HG03520 (cell line): ENCODE results near the gene STXBP1.

Experiments used
- ATAC-seq: cut with Tn5 transposase; IDR thresholded peaks from one replicate; pipeline ENCODE4 v1.9.1; 2021; ENCODE audit warnings: mild to moderate bottlenecking, moderate library complexity; ENCODE audit not compliant: unreplicated experiment

STXBP1 gene

DNA sequence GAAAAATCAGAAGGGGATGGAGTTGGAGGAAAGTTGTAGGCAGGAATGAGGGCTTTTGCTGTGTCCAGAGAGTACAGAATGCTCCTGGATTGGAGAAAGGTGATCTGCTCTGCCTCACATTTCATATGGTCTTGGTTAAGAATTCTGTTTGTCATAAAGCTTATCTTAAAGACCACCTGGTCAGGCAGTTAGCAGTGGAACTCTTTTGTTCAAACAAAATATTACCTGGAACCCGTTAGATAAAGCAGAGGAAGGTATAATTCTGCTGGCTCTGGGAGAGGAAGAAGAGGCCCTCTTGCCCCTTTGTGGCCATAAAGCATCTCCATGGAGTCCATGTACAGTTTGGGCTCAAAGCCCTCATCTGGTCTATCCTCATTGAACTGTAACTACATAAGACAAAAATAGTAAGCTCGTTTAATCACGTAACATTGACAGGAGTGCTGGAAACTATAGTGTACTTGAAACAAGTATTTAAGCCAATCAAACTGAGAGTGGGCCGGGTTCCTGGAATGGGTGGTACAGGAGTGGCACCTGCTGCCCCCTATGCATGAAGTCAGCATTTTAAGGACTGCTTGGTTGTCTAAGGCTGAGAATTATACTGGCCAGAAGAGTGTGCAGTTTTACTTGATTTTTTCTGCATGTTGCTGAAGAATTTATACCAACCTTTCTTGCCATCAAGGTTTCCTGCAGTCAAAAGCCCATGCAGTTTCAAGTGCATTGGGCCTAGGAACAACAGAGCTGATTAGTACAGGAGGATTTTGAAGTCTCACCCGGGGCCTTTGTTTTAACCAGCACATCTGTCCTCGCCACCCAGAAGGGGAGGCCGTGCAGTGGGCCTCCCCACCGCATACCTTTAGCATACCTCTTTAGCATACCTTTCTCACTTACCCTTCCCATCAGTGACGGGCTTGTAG lies 39.9 kb downstream of the STXBP1 start:
- ATAC-seq, result no peak

DNA sequence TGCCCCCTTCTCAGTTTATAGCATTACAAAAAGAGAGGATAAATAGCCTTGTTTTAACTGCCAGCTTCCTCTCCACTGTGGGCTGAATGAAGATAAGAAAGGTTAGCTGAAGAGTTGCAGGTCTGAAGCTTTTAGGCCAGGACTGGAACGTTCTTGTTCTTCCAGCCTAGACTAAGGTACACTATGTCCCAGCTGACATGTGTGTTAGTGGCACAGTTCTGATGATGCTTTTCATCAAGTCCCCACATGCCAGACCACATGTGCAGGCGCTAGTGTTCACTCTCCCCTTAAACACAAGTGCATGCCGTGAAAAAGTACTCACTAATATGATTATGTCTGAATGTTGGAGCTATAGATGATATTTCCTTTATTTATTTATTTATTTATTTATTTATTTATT lies 40.7 kb downstream of the STXBP1 start:
- no peak for ATAC-seq

DNA sequence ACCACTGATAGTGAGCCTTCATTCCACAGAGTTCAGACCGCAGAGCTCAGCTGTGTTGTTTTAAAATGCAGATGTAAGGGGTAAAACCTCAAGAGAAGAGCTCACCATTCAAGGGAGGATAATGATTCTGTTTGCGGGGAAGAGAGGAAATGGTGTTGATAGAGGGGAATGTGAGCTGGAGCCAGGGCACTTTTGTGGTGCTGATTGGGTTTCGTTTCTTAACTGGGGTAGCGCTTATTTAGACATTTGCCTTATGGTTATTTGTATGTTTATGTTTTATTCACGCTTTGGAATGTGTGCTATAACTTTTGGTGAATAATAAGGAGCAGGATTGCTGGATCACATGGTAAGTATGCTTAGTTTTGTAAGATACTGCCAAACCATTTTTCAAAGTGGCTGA lies 42.5 kb downstream of the STXBP1 start:
- no peak for ATAC-seq

DNA sequence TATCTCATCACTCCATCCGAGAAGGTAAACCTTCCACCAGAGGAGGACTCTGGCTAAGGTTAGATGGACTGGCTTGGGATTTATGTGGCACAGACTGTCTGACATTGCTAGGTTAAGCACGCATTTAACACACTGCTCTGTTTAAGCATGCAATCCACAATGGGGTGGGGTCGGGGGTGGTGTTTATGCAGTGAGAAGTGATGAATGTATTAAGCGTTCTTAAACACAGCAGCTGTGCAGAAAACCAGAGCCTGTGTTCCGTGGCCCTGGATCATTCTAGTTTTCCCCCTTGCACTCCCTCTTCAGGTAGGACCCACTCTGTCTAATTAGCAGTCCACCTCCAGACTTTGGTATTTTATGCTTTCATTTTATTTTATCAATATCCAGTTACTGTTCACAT lies 46.4 kb downstream of the STXBP1 start:
- no peak for ATAC-seq

DNA sequence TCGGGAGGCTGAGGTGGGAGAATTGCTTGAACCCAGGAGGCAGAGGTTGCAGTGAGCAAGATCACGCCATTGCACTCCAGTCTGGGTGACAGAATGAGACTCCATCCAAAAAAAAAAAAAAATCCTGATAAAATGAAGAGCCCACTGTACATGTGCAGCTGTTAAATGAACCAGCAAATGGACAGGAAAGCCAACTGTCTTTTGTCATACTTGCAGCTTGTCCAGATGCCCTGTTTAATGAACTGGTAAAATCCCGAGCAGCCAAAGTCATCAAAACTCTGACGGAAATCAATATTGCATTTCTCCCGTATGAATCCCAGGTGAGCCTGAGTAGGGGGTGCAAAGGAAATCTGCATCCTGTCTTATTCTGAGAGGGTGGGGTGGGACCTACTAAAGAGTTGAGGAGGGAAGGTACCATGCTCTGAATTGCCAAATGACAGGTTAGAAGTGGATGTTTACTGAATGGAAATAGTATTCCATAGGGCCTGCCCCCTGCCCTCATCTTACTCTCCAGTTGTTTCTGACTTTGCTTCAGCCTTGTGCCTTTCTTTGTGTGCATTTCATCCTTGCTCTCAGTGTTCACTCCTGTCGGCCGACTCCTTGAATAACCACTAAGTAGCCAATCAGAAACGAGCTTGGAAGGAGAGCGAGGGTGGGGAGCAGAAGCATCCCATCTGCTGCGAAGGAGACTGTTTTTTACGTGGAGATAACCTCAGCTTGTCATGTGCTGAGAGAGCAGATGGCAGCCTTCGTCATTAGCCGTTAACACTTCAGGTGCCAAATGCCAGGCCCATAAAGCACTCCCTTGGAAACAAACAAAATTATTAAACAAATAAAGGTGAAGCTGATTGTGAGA lies 49.0 kb downstream of the STXBP1 start:
- ATAC-seq, result no peak

DNA sequence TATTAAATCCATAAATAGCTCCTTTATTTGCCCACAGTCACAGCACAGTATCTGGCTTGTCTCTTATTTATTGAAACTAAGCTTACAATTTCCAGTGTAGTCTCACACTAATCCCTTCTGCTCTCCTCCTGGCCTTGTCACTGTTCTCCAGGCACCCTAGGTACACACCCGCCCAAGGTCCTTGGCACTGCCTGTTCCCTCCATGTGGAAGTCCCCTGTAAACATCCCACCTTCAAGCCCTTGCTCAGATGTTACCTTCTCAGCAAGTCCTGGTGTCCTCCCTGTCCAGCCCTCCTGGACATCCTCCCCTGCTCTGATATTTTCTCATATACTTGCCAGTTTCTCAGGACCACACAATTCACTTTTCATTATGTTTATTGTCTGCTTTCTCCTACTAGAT lies 50.5 kb downstream of the STXBP1 start:
- no peak for ATAC-seq

DNA sequence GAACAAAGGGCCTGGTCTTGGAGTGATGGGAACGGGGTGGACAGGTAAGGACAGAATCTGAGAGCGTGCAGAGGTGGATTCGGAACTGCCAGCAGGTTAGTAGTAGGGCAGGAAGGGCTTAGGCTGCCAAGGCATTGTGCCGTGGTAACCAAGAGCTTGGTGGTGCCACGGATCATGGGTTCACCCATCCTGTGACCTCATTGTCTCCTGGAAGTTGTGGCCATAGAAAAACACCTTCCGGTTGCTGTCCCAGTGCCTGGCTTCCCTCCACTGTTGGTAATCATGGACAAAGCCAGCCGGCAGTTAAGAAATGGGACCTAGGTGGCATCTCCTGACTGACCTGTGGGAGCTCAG lies 52.2 kb downstream of the STXBP1 start:
- ATAC-seq, result no peak

DNA sequence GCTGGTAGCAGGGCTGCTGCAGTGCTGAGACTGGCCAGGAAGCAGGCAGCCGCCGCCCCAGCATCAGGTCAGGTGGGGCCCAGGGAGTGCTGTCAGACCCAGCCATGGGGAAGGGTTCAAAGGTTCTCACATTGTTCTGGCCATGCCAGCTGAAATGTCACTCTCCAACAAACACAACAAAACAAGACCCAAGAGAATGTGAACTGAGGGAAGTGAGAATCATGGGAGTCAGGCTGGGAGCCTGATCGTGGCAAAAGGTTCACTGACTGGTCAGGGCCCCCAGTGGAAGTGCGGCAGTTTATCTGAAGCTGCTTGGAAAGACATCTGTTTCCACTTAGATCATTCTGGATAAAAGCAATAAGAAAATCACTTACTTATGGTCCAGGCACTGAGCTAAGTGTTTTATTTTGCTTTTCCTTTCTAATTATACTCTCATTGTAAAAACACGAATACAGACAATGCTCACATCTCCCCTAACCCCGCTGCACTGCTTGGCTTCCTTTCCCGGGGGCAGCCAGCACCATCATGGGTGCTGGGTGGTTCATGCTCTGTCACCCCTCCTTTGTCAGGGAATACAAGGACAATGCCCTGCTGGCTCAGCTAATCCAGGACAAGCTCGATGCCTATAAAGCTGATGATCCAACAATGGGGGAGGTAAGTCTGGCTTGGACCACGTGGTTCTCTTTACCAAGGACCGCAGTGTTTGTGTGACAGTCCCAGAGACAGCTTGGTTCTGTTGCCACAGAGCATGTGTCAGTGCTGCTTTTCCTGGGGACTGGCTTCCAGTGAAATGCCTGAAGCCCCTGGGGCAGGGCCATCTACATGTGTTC lies 52.8 kb downstream of the STXBP1 start:
- ATAC-seq, result no peak

DNA sequence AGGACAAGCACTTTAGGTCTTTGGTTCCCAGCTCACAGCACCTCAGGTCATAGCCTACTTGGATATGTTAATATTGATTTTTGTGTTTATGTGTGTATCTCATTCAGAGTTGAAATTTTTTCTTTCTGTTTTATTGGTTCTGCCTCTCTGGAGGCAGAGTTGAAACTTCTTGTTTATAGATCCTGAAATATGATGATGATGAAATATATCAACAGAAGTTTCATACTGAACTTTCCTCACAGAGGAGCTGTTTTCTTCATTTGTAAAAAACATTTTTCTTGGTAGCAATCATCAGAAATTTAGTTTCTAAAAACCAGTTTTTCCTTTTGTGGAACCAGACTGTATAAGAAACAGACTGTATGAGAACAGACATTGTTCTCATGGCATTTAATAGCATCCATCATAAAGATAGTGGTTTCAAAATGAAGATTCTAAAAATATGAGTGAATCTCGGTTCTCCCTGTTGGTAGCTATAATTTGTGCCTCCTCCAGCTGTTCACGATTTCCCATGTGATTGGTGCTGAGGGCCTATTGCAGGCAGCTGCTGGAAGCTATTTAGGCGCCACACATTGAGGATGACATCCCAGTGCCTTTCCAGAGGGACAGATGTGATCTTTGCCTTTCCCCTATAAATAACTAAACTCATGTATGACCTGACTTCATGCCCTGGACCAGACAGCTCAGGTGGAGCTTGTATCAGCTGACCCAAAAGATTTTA lies 55.2 kb downstream of the STXBP1 start:
- no peak for ATAC-seq

DNA sequence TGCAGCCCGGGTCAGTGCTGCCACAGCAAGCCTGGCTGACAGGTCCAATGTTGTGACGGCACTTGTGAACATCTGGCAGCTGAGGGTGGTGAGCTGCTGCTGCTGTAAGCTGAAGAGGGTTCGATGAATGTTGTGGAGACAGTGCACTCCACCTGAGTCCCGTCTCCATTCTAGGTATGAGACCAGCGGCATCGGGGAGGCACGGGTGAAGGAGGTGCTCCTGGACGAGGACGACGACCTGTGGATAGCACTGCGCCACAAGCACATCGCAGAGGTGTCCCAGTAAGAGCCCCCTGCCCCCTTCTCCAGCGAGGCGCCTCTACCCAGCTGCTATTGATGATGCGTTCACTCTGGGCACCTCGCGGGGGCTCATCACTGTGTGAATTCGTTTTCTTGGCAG lies 55.8 kb downstream of the STXBP1 start:
- ATAC-seq, result no peak

DNA sequence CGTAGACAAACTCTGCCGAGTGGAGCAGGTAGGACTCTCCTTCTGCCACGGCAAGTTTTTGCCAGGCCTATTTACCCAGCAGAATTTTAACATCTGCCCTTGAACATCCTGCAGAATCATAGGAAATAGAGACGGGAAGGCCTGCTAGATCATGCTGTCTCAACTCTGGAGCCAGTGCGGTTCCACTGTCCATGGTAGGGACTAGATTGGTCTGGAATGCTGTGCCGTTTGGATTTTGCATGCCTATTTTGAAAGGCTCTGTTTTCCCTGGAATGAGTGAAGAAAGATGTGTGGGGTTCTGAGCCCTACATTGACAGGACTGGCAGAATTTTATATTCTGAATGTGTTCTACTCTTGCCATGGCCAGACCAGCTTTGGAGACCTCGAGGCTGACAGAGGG lies 61.2 kb downstream of the STXBP1 start:
- no peak for ATAC-seq

DNA sequence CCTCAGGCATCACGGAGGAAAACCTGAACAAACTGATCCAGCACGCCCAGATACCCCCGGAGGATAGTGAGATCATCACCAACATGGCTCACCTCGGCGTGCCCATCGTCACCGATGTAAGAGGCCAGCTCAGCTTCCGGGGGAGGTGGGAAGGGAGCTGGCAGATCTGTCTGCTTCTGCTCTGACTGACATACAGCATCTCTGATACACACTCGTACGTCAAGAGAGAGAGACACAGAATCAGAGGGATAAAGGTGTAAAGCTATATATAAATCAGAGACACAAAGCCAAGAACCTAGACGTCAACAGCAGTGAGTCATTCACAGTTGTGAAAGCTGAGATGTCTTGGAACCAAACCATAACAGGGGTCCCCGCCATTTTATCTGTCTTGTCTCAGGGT lies 64.6 kb downstream of the STXBP1 start:
- no peak for ATAC-seq

DNA sequence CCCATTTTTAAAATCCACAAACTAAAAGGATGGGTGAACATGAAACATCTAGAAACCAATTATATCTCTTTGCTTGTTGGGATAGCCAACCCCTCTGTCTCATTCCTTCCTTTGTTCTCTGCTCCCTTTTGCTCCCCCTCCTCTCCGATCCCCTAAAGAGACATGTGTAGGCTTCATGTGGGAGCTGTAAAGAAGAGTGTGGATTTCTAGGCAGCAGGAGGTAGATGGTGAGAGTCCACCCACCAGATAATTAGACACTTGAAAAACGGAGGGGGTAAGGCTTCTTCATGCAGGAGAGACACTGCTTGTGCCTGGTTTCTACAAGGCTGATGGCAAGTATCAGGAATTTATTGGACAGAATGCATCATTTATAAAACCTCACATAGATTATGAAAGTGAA lies 67.4 kb downstream of the STXBP1 start:
- no peak for ATAC-seq

DNA sequence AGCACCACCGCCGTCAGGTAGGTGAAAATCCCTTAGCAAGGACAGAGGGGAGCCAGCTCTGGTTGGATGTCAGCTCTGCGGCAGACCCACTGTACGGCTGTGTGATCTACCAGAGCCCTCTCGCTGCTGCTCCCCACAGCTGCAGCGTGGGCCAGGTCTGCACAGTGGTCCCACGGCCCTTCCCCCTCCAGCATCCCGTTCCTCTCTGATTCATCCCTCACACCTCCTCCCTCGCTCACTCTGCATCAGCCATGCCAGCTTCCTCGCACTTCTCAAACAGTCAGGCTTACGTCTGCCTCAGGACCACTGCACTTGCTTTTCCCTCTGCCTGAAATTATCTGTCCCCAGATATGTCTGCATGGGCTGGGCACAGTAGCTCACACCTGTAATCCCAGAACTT lies 68.1 kb downstream of the STXBP1 start:
- no peak for ATAC-seq

DNA sequence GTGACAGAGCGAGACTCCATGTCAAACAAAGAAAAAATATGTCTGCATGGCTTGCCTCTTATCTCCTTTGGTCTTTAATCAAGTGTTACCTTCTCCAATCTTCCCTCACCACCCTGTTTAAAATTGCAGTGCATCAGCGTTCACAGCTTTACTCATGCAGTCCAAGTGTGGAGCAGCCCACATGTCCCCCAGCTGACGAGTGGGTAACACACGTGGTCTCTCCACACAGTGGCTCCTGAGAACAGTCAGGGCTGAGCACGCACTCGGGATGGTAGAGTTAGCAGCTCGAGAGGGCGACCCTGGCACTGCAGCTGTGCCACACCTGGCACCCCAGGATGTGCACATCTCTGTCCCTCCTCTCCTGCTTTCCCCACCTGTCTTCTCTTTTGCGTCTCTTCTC lies 68.8 kb downstream of the STXBP1 start:
- no peak for ATAC-seq

DNA sequence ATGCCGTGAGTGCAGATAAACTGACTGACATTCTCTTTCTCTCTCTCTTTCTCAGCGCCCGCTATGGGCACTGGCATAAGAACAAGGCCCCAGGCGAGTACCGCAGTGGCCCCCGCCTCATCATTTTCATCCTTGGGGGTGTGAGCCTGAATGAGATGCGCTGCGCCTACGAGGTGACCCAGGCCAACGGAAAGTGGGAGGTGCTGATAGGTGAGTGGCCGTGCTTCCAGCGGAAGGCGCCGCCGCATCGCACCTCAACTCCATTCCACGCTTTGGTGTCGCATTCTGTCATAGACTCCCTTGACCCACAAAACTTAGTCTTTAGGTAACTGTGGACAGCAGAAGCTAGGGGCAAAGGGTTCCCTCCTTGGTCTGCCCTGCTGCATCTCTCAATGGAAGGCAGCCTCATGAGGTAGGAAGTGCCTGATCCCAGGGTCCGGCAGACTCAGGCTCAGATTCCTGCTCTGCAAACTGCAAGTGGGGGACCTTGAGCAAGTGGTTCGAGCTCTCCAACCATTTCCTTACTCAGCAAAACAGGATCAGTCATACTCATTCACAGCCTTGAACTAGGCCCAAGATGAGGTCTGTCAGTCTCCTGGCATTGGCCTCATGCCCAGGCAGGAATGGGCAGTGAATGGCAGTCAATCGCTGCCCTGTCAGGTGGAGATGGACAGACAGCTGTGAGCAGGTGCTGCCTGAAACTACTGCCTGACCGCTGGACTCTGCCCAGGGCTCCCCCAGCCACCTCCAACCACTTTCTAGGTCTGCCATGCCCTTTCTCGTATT lies 70.5 kb downstream of the STXBP1 start:
- ATAC-seq, result no peak

DNA sequence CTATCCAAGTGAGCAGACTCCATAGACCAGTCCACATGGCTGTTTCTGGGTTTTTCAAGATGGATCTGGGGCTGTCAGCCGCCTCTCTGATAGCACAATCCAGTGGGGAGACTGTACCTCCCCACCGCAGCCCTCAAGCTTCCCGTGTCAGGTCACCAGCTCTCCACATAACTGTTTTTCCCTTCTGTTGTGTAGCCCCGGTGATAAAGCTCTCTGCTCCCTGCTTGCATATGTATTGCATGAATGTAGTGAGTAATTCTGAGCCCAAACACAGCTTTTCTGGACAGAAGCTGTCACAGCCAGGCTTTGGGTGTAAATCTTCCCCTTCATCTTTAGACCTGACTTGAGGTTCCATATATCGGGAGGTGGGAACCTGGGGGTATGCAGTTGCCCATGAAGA lies 71.6 kb downstream of the STXBP1 start:
- ATAC-seq, result no peak

DNA sequence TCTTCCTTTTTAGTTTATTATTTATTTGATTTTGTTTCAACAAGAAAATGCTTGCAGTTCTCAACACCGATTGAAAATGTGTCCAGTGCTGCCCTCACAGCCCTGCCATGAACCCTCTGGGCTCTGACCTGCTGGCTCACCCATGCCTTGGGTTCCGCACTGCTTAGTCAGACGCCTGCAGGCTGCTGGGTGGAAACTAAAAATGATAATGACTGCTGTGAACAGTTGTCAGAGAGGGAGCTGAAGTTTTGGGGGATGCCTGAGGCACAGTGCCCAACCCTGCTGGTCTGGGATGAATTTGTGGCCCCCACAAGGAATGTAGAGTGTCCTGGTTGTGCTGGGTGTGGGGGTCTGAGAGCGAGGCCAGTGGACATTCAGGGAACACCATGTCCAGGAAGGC lies 72.5 kb downstream of the STXBP1 start:
- ATAC-seq, result no peak

DNA sequence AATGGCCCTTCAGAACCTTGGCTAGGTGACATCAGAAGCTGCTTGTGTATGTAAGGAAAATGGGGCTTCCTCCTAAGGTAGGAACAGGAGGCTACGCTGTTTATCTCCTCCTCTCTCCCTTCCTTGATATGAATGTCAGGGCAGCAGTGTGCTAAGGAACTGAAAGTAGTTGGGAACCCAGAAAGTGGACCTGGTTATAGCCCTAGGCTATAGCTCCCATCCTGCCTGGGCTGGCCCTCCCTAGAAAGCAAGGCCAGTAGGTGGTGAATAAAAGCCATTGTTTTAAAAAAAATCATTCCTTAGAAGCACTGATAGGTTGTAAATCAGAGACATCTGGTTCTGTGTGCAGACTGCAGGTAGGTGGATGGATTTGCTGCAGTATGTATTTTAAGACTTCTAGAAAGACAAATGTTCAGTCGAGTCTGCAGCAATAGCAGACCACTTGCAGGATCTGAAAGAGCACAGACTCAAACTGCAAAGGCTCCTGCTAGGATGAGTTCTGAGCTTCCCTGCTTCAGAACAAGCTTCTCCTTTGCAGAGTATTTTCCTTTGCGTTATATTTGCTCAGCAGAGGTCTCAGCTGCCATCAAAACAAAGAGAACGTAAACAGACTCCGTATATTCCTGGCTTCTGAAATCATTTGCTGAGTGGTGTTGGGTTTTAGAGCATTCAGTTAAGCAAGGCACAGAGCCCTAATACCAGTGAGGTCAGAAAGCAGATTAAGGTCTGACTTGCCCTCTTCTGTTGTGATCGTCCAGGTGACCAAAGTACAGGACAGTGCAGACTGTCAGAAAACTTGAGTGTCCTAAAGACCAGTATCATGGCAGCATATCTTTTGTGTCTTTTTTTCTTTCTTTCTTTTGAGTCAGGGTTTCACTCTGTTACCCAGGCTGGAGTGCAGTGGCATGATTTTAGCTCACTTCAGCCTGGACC lies 74.7 kb downstream of the STXBP1 start:
- ATAC-seq, result no peak
